Amniotic epithelial cell (primary cell): ENCODE results near the gene RPL39.
A peak's percentile ranks its signal among the peaks of the same experiment; 100 is the strongest.
"Not testable (repeated sequence)": the region's sequence is repeated elsewhere in the genome, so short reads cannot be mapped to it uniquely, and the experiment has no call there.

Experiments
- DNase-seq: peaks from one replicate; pipeline ENCODE4 v3.0.0-alpha.2; 2010; ENCODE audit warnings: low read depth

RPL39 gene

DNA sequence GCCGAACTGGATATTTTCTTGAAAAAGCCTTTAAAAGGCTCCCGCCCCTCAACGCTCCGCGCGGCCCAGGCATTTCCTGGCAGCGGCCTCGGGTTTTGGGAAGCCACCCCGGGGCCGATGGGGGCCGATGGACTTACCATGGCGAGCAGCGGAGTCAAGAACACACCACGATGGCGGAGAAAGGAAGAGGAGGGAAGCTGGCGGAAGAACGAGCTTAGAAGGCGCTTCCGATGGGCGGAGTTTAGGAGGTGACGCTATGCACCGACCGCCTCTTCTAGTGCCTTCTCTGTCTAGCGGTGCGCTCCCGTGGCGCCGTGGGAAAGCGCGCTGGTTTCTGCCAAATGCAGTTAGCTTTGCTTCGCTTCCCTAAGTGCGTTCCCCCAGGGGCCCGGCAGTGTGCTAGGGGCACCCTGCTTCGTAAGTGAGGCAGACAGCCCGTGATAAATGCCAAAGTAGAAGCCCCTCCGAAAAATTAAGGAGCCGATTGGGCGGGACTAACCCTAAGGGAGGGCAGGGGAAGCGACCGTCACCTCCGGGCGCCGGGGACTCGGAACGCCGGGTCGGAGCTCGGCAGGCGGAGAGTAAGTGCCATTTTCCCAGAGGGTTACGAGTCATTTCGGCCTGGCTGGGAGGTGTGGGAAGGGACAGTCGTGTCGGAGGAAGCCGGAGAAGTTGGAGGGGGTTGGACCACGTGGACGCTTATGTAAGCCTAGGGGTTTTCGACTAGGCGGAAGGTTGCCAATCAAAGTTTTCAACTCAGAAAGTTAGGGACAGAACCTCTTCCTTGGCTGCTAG, at the start of gene RPL39:
Gene RPL39 (minus strand): TSS at position 194 of the 795 bp plus-strand sequence. CDS start 54 bp downstream, at position 140.
- DNase-seq = peak; percentile 87

GRCh38 chrX:119833905-119834304, 42.5 kb upstream of the RPL39 start:
- DNase-seq = no peak

GRCh38 chrX:119828446-119828845, 37.0 kb upstream of the RPL39 start:
- DNase-seq = no peak

DNA sequence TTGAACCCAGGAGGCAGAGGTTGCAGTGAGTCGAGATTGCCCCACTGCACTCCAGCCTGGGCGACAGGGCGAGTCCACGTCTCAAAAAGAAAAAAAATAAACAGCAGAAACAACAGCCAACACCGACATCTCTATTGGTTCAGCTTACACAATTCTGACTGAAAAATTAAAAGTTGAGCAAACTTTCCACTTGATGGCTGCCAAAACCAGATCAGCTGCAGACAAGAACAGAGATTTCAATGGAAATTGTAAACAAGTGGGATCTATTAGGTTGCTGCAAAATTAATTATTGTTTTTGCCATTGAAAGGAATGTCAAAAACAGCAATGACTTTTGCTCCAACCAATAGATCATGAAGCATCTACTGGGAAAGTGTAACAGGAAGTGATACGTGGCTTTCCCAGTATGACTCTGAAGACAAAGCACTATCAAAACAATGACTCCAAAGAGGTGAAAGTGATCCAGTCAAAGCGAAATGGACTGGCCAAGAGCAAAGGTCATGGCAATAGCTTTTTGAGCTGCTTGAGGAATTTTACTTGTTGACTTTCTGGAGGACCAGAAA, 35.0 kb upstream of the RPL39 start:
- DNase-seq = no peak

- not testable (repeated sequence) for DNase-seq
These were observed 32.8 kb upstream of the RPL39 start for GRCh38 chrX:119824221-119824620.

- peak; percentile 8 for DNase-seq
These were observed 30.3 kb upstream of the RPL39 start for GRCh38 chrX:119821703-119822102.

DNA sequence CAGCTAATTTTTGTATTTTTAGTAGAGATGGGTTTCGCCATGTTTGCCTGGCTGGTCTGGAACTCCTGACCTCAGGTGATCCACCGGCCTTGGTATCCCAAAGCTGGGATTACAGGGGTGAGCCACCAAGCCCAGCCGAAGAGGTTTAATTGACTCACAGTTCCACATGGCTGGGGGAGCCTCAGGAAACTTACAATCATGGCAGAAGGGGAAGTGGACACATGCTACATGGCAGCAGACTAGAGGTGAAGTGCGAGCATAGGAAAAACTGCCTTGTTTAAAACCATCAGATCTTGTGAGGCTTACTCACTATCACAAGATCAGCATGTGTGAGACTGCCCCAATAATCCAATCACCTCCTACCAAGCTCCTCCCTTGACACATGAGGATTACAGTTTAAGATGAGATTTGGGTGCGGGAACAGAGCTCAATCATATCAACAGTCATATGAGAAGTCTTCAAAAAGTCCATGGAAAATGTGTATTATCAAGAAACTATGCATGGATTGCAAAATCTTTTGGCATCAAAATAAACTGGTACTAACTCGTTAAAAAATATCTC, 25.8 kb upstream of the RPL39 start:
- peak; percentile 35 for DNase-seq

GRCh38 chrX:119816300-119816699, 24.9 kb upstream of the RPL39 start:
- DNase-seq = no peak

DNA sequence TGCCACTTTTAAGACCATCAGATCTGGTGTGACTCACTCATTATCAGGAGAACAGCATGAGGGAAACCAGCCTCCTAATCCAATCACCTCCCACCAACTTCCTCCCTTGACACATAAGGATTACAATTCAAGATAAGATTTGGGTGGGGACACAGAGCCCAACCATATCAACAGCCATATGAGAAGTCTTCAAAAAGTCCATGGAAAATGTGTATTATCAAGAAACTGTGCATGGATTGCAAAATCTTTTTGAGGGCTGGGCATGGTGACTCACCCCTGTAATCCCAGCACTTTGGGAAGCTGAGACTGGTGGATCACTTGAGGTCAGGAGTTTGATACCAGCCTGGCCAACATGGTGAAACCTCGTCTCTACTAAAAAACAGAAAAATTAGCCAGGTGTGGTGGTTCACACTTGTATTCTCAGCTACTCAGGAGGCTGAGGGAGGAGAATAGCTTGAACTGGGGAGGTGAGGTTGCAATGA, 17.8 kb upstream of the RPL39 start:
- peak; percentile 85 for DNase-seq

GRCh38 chrX:119808461-119808860, 17.0 kb upstream of the RPL39 start:
- not testable (repeated sequence) for DNase-seq

DNA sequence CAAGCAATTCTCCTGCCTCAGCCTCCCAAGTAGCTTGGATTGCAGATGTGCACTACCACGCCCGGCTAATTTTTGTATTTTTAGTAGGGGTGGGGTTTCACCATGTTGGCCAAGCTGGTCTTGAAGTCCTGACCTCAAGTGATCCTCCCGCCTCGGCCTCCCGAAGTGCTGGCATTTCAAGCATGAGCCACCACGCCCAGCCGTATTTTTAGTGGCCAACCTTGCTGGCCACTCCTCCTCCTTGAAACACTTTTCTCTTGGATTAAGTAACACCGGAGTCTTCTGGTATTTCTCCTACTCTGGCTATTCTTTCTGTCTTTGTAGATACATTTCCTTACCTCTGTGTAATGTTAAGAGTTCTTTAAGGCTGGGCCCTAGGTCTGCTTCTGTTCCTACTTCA, 11.1 kb upstream of the RPL39 start:
- no peak for DNase-seq

- no peak for DNase-seq
These were observed 10.1 kb upstream of the RPL39 start for GRCh38 chrX:119801253-119802221.

- DNase-seq = peak; percentile 41
These were observed 423 bp downstream of the RPL39 start for GRCh38 chrX:119790977-119791436.

DNA sequence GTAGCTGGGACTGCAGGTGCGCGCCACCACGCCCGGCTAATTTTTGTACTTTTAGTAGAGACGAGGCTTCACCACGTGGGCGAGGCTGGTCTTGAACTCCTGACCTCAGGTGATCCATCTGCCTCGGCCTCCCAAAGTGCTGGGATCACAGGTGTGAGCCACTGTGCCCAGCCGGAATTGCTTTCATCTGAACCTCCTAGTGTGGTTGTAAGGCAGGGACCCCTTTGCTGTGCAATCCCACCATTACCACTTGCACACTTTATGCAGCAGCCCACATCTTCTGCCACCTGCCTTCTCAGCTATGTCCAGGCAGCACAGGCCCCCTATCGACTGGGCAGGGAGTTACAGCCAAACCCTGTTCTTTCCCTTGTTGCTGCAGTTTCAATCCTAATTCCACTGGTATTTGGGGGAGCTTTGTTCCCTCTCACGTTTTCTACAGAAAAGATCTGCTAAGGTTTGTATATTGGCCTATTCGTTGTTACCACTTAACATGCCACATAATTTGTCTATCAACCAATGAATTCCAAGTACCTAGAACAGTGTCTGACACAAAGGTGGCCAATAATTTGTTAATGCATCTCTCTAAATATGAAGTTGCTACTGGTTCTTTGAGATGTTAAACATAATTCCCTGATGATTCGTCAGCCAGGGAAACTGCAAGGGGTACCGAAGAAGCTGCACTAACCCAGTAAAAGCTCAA, 6.5 kb downstream of the RPL39 start:
- DNase-seq = no peak

- no peak for DNase-seq
These were observed 8.4 kb downstream of the RPL39 start for GRCh38 chrX:119783026-119783425.

GRCh38 chrX:119778829-119779228, 12.6 kb downstream of the RPL39 start:
- no peak for DNase-seq

- DNase-seq = no peak
These were observed 15.8 kb downstream of the RPL39 start for GRCh38 chrX:119775517-119776238.

DNA sequence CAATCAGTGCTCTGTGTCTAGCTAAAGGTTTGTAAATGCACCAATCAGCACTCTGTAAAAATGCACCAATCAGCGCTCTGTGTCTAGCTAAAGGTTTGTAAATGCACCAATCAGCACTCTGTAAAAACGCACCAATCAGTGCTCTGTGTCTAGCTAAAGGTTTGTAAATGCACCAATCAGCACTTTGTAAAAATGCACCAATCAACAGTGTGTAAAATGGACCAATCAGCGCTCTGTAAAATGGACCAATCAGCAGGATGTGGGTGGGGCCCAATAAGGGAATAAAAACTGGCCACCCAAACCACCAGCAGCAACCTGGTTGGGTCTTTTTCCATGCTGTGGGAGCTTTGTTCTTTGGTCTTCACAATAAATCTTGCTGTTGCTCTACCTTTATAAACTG, 22.0 kb downstream of the RPL39 start:
- DNase-seq = not testable (repeated sequence)

DNA sequence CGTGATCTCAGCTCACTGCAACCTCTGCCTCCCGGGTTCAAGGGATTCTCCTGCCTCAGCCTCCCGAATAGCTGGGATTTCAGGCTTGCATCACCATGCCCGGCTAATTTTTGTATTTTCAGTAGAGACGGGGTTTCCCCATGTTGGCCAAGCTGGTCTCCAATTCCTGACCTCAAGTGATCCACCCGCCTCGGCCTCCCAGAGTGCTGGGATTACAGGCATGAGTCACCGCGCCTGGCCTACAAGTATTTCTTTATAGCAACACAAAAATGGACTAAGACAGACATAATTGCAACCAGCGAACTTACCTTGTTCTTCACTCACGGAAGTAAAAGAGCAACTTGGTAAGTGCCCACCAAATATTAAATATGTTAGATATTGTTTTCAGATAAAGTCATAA, 23.0 kb downstream of the RPL39 start:
- DNase-seq = peak; percentile 72

DNA sequence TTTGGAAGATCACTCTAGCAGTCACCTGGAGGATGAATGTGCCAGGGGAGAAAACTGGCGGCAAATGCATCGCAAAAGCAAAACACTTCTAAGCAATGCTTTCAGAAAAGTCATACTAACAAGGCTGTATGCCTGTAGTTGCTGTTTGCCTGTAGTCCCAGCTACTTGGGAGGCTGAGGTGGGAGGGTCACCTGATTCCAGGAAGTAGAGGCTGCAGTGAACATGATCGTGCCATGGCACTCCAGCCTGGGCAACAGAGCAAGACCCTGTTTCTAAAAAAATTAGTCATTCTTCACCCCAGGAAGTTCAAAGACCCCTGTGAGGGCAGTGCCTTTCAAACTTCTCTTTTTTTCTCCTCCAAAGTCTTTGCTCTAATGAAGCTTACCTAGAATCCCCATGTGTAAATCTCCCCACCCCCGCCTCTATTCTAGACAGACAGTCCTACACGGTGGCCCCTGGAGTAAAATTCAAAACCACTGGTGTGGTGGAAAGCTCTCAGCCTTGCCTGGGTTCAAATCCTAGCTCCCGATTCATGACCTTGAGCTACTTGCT, 27.5 kb downstream of the RPL39 start:
- DNase-seq = no peak
